NB4 (cell line): ENCODE data around the gene IL17B.

Source experiments
- DNase-seq: peaks from one replicate; pipeline ENCODE4 v3.0.0; 2010; ENCODE audit warnings: low read depth
- H3K4me3 ChIP-seq: one replicate; pipeline ENCODE4 v1.5.1; 2011; ENCODE audit warnings: mild to moderate bottlenecking, low read depth, low read length, moderate library complexity
- MAX ChIP-seq: IDR thresholded peaks from 2 replicates; pipeline ENCODE4 v1.6.1; 2011; ENCODE audit warnings: low read depth, low read length
- MYC ChIP-seq: IDR thresholded peaks from 2 replicates; pipeline ENCODE4 v1.6.1; 2011; ENCODE audit warnings: low read depth, low read length
- POLR2A ChIP-seq: IDR thresholded peaks from 2 replicates; pipeline ENCODE4 v1.6.1; 2011; ENCODE audit warnings: mild to moderate bottlenecking; ENCODE audit not compliant: insufficient read length; ENCODE audit errors: extremely low read depth
- TF ChIP-seq, protein P1 (sequence below): IDR thresholded peaks from one replicate; pipeline ENCODE4 v1.5.1; 2012; ENCODE audit warnings: low read depth, low read length

The IL17B gene

GRCh38 chr5:149325166-149325735 lies 53.8 kb downstream of the IL17B start:
- no peak for DNase-seq
- TF ChIP-seq POLR2A, result no peak
- TF ChIP-seq MYC, result no peak
- TF ChIP-seq, protein P1, sequence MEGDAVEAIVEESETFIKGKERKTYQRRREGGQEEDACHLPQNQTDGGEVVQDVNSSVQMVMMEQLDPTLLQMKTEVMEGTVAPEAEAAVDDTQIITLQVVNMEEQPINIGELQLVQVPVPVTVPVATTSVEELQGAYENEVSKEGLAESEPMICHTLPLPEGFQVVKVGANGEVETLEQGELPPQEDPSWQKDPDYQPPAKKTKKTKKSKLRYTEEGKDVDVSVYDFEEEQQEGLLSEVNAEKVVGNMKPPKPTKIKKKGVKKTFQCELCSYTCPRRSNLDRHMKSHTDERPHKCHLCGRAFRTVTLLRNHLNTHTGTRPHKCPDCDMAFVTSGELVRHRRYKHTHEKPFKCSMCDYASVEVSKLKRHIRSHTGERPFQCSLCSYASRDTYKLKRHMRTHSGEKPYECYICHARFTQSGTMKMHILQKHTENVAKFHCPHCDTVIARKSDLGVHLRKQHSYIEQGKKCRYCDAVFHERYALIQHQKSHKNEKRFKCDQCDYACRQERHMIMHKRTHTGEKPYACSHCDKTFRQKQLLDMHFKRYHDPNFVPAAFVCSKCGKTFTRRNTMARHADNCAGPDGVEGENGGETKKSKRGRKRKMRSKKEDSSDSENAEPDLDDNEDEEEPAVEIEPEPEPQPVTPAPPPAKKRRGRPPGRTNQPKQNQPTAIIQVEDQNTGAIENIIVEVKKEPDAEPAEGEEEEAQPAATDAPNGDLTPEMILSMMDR, result no peak
- TF ChIP-seq MAX, result no peak
- no peak overlapping the region for H3K4me3 ChIP-seq

DNA sequence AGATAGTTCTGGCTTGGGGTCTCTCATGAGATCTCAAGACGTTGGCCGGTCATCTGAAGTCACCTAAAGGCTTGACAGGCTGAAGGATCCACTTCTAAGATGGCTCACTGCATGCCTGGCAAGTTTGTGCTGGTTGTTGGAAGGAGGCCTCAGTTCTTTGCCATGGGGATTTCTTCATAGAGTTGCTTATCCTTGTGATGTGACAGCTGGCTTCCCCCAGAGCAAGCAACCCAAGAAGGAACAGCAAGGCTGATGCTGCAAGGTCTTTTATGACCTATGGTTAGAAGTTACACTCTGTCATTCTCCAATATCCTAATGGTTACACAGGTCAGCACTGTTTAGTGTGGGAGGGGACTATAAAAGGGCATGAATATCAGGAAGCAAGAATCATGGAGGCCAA lies 54.5 kb downstream of the IL17B start:
- DNase-seq, result no peak
- TF ChIP-seq, protein P1, result no peak
- TF ChIP-seq MAX (no peak), MYC (no peak), POLR2A (no peak)
- no peak overlapping the region for H3K4me3 ChIP-seq
